ENCODE data around the gene LIAS.
"Not testable (repeated sequence)": the region's sequence is repeated elsewhere in the genome, so short reads cannot be mapped to it uniquely, and the experiment has no call there.

LIAS gene

DNA sequence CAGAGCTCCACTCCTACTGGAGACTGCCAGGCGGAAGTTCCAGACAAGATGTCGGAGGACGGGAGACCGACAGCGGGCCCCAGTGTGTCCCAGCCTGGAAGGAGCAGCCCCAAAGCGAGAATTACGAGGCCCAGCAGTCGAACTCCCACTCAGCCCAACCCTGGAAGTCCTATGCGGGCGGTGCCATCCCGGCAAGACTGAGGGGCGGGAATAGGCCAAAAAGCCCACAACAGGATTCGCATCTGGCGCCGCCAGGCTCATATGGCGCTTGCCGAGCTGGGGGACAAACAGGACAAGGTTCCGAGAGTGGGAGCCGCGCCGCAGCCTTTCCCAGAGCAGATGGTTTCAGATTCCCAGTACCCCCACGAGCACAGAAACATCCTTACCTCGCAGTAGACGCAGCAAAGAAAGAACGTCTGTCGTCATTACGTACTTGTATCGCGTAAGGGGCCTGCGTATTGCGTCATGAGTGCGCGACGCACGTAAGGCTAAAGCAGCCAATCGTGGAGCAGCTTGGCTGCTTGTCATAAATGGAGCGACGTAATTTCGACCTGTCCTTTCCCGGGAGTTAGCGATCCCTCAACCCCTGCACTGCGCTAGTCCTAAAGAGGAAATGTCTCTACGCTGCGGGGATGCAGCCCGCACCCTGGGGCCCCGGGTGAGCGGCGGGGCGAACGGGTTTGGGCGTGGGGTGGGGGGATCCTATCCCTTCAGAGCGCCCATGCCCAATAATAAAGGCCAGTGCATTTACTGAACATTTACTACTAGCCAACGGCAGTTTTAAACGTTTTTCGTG, at the start of gene LIAS, which contains the start of gene RPL9:
Gene LIAS (plus strand): TSS at position 552 of the 796 bp plus-strand sequence. CDS start 62 bp downstream, at position 614.
Gene RPL9 (minus strand): TSS at position 418 of the 796 bp plus-strand sequence. CDS start 483 bp downstream, outside the sequence.
- in situ Hi-C loops (cut with MboI; ENCODE audit: low sequenced_read_pairs) = no loop called here

DNA sequence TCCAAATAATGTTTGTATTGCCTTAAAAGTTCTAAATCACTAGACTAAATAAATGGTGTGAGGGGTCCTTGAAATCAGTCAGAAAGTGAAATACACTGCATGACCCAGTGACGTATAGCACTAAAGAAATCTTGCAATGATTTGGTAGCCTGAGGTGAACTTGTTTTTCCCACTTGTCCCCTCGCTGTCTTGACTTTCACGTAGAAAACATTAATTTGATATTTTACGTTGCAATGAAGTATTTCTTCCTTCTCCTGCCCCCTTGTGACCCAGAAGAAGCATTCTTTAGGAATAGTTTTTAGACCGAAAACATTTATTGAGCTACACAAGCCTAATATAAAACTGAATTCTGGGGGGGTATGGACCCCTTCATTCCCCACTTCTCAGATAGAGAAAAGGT, 48.4 kb upstream of the LIAS start:
- in situ Hi-C loops (cut with MboI; ENCODE audit: low sequenced_read_pairs) = no loop called here

DNA sequence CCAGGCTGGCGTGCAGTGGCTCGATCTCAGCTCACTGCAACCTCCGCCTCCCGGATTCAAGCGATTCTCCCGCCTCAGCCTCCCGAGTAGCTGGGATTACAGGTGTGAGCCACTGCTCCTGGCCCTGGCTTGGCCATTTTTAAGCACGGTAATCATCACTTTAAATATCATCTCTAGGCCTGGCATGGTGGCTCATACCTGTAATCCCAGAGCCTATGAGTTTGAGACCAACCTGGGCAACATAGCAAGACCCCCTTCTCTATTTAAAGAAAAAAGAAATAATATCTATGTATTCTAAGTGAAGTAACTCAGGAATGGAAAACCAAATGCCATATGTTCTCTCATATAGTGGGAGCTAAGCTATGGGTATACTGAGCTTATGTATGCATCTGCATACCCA, 47.3 kb upstream of the LIAS start:
- in situ Hi-C loops (cut with MboI; ENCODE audit: low sequenced_read_pairs) = not testable (repeated sequence)

GRCh38 chr4:39415678-39416283, 43.1 kb upstream of the LIAS start:
- in situ Hi-C loops (cut with MboI; ENCODE audit: low sequenced_read_pairs) = no loop called here

GRCh38 chr4:39422247-39422646, 36.6 kb upstream of the LIAS start:
- in situ Hi-C loops (cut with MboI; ENCODE audit: low sequenced_read_pairs) = no loop called here

DNA sequence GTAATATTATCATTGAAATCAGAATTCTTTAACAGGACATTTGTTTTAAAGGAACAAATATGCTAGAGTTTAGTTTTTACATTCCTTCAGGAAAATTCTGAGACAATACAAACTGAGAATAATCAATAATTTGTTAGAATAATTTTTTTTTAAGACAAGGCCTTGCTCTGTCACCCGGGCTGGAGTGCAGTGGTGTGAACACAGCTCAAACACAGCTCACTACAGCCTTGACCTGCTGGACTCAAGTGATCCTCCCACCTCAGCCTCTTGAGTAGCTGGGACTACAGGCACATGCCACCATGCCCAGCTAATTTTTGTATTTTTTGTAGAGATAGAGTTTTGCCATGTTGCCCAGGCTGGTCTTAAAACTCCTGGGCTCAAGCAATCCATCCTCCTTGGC, 33.6 kb upstream of the LIAS start:
- in situ Hi-C loops (cut with MboI; ENCODE audit: low sequenced_read_pairs) = not testable (repeated sequence)

GRCh38 chr4:39426728-39427127, 32.1 kb upstream of the LIAS start:
- in situ Hi-C loops (cut with MboI; ENCODE audit: low sequenced_read_pairs) = no loop called here

DNA sequence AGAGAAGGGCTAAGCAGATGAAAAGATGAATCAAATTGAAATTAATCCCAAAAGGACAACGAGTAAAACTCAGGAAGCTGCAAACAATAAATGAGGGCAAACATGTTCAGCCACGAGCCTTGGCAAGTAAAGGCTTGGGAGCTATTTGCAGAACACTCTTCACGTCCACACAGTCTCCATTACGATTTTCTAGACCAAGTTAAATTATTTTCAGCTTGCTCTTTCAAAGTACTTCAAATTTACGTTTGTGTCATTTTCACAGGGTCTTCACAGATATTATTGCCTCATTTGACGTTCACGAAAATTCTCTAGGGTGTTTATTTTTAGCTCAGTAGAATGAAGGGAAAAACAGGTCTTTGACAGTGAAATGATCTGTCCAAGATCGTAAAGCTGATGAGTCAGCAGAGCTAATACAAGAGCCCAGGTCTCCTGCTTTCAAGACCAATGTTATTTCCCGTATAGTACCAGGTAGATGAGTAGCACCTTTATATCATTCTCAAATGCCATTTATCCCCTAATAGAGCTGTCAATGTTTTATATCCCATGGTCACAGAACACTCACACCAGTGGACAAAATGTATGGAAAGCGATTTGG, 31.2 kb upstream of the LIAS start:
- in situ Hi-C loops (cut with MboI; ENCODE audit: low sequenced_read_pairs) = no loop called here

DNA sequence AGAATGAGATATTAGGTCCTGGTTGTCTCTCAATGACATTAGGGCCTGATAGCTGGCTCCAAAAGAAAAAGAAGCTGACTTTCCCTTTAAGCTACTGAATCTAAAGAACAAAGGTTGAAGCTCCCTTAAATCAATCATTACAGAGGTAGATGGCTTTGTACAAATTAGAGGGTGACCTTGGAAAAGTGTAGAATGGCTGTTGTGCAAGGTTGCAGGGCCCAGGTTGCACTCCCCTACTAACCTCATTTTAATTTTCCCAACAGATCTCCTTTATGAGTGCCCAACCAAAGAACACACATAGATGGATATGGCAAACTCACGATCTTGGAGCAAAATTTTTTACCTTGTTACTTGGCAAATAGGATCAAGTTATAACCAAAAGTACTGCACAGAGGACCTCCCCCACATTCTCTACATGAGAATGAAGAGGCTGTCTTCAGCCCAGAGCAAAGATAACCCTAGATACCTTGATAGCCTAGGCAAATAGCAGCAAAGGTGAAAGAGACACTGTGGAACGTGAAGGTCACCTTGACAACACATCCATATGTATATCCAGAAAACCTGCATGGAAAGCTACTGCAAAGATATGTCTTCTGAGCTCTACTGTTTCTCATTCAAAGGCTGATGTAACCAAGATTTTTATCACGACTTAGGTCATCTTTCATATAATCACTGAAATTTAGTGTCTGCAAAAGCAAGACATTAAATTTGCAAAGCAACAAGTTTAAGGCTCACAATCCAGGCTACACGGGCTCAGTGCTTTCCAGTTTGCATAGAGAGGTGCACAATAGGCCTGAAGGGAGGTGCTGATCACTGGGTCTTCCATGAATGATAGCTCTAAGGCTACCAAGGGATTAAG, 29.2 kb upstream of the LIAS start:
- in situ Hi-C loops (cut with MboI; ENCODE audit: low sequenced_read_pairs) = no loop called here

DNA sequence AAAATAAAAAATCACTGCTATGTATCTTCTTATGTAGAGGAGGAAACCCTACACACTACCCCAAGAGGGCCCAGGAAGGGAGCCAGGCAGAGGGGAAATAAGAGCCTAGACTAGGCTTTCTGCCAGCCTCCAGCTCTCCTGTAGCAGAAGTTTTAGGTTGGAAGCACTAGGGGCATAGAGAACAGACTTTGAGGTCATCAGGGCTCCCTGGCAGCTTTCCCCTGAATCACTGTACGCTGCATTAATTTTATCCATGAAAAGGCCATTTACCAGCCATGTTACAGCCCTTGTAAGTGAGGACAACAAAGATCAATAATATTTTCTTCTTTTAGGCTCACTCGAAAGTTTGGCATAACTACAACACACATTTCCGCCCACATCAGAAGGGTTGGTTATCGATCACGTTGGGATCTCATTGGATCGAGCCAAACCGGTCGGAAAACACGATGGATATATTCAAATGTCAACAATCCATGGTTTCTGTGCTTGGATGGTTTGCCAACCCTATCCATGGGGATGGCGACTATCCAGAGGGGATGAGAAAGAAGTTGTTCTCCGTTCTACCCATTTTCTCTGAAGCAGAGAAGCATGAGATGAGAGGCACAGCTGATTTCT, 24.9 kb upstream of the LIAS start:
- in situ Hi-C loops (cut with MboI; ENCODE audit: low sequenced_read_pairs) = no loop called here

DNA sequence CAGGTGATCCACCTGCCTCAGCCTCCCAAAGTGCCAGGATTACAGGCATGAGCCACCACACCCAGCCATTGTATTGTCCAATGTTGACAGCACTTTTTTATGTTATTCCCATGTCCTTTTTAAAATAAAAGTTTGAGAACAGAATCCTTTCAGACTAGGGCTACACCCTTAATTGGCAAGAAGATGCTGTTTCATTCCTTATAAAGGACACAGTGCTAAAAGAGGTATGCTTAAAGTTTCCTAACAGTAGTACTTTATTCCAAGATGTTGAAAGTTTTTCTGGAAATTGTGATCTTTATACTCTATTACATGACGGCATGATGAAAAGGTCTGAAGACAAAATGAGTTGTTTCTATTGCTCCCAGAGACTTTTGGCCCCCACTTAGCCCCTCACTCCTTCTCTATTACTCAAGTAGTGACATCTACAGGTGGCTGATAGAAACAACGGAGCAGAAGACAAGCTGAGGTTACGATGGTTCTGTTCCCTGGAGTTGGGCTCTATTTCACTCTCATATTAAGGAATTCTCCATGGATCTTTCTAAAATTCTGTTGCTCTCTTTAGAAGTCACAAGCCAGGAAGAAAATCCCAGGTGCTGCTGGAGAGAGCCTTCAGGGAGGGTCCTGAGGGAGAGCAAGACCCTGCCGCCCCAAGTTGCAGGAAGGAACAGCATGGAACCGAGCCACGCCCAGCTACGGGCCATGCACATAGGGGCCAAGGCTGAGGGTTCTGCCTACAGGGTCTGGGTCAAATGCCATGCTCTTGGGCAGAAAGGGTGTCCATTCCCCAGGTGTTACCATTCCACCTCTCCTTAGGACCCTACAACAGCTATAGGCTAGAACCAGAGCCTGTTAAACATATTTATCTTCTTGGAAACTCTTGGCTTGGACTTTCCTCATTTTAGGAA, 22.9 kb upstream of the LIAS start:
- in situ Hi-C loops (cut with MboI; ENCODE audit: low sequenced_read_pairs) = no loop called here

DNA sequence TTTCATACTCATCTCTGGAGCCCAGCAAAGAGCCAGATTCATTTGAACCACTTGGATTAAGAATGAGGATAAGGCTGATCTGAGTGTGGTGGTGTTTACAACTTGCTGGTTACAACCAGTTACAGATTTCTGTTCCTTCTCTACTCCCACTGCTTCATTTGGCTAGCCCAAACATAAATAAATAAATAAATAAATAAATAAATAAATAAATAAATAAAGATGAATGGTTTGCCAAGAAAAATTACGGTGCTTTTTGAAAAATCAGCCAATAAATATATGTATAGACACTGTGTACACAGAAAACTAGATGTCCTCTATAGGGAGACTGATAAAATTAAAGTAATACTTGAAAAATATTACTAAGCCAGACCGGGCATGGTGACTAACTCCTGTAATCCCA, 17.3 kb upstream of the LIAS start:
- in situ Hi-C loops (cut with MboI; ENCODE audit: low sequenced_read_pairs) = no loop called here

DNA sequence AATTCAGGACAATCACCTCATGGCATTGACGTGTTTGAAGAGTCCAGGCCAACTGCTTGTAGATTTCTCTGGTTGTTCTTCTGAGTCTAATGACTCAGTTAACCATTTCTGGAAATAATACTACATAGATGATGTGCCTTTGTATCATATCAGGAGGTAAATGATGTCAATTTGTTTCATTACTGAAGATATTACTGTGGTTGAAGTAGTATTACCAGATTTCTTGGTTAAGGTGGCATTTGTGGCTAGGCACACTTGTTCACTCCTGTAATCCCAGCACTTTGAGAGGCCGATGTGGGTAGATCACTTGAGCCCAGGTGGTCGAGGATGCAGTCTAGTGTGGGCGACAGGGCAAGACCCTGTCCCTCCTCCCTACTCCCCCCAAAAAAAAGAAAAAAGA, 15.9 kb upstream of the LIAS start:
- in situ Hi-C loops (cut with MboI; ENCODE audit: low sequenced_read_pairs) = no loop called here

DNA sequence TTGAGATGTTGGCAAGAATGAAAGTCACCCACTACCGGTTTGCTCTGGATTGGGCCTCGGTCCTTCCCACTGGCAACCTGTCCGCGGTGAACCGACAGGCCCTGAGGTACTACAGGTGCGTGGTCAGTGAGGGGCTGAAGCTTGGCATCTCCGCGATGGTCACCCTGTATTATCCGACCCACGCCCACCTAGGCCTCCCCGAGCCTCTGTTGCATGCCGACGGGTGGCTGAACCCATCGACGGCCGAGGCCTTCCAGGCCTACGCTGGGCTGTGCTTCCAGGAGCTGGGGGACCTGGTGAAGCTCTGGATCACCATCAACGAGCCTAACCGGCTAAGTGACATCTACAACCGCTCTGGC, 12.4 kb upstream of the LIAS start:
- in situ Hi-C loops (cut with MboI; ENCODE audit: low sequenced_read_pairs) = no loop called here

DNA sequence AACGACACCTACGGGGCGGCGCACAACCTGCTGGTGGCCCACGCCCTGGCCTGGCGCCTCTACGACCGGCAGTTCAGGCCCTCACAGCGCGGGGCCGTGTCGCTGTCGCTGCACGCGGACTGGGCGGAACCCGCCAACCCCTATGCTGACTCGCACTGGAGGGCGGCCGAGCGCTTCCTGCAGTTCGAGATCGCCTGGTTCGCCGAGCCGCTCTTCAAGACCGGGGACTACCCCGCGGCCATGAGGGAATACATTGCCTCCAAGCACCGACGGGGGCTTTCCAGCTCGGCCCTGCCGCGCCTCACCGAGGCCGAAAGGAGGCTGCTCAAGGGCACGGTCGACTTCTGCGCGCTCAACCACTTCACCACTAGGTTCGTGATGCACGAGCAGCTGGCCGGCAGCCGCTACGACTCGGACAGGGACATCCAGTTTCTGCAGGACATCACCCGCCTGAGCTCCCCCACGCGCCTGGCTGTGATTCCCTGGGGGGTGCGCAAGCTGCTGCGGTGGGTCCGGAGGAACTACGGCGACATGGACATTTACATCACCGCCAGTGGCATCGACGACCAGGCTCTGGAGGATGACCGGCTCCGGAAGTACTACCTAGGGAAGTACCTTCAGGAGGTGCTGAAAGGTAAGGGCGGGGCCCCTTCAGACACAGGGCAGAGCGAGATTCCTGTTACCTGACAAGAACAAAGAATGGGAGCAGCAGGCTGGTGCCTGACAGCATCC, 11.8 kb upstream of the LIAS start:
- in situ Hi-C loops (cut with MboI; ENCODE audit: low sequenced_read_pairs) = no loop called here

GRCh38 chr4:39450618-39451017, 8.2 kb upstream of the LIAS start:
- in situ Hi-C loops (cut with MboI; ENCODE audit: low sequenced_read_pairs) = no loop called here

DNA sequence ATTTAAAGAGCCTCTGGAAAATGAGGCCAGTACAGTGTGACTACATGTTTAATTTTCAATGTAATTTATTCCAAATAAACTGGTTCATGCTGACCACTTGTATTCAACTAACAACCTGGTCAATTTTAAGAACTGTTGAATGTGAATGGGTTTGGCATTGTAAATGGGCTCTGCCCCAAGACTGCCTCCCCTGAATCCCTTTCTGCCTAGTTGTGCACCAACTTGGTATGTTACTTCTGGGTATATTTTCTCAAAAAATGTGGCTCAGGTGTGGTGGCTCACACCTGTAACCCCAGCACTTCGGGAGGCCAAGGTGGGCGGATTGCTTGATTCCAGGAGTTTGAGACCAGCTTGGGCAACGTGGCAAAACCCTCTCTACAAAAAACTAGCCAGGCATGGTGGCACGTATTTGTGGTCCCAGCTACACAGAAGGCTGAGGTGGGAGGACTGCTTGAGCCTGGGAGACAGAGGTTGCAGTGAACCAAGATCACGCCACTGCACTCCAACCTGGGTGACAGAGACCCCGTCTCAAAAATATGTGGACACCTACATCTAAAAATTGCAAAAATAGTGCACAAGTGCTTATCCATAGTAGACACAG, 7.3 kb upstream of the LIAS start:
- in situ Hi-C loops (cut with MboI; ENCODE audit: low sequenced_read_pairs) = no loop called here

GRCh38 chr4:39452153-39452859, 6.5 kb upstream of the LIAS start:
- in situ Hi-C loops (cut with MboI; ENCODE audit: low sequenced_read_pairs) = no loop called here
